GM21723 (cell line): ENCODE measurements around the gene SCAPER.
"Not testable (repeated sequence)": the region's sequence is repeated elsewhere in the genome, so short reads cannot be mapped to it uniquely, and the experiment has no call there.

Experiments used
- ATAC-seq: cut with Tn5 transposase; IDR thresholded peaks from one replicate; pipeline ENCODE4 v1.9.1; 2021; ENCODE audit warnings: mild to moderate bottlenecking, moderate library complexity; ENCODE audit not compliant: unreplicated experiment

SCAPER gene

GRCh38 chr15:76861815-76862397, 43.2 kb downstream of the SCAPER start:
- no peak for ATAC-seq

DNA sequence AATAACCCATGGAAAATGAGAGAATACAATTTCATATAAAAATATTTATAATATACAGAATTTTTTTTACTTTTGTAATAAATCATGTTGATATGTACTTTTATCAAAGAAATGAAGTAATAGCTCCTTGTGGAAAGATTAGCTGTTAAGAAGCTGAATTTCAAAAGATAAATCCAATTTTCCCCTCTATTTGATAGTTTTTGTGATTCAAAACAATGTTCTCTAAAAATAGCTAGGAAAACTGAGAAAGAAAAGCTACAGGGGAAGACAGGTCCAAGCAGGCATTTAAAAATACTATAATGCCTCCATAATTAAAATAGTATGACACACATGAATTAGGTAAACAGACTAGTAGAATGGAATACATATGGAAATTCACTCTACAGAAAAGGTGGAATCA, 44.9 kb downstream of the SCAPER start:
- no peak for ATAC-seq

GRCh38 chr15:76850367-76850766, 54.8 kb downstream of the SCAPER start:
- ATAC-seq = not testable (repeated sequence)

- no peak for ATAC-seq
Observed at GRCh38 chr15:76846782-76847181, 58.4 kb downstream of the SCAPER start.

DNA sequence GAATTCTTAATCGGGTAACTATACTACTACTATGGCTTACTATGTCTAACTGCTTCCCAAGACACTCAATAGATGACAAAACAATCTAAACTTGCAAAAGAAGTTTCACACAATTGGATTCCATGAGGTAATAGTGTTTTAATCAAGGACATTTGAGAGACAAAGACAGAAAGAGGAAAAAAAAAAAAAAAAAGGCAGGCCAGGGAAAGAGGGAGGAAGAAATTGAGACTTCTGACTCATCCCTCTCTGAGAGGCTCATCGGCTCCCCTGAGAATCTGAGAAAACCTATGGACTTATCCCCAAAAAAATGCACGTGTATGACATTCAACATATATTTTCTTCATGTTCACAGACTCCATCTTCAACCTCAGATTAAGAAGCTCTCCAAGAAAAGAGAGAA, 61.0 kb downstream of the SCAPER start:
- ATAC-seq = no peak

GRCh38 chr15:76843269-76843668, 61.9 kb downstream of the SCAPER start:
- no peak for ATAC-seq

DNA sequence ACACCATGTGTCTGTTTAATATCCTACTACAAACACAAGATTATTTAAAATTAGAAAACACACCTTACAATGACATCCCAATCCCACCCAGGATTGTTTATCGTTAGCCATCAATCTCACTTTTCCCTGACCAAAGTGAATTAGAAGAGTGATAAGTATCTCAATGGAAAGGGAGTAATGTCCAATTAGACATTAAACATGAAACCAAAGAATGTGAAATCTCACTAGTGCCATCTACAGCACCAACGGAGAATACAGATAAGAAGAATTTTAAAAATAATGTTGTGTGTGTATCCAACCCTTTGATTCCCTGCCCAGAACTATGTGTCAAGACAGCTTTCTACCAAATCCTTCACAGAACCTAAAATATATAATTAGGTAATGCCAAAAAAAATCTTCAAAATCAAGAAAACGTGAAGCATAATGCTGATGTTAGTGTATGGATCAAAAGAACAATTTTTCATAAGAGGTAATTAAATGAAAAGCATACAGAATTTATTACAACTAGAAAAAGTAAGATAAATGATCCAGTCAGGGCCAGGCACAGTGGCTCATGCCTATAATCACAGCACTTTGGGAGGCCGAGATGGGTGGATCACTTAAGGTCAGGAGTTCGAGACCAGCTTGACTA, 64.2 kb downstream of the SCAPER start:
- no peak for ATAC-seq

DNA sequence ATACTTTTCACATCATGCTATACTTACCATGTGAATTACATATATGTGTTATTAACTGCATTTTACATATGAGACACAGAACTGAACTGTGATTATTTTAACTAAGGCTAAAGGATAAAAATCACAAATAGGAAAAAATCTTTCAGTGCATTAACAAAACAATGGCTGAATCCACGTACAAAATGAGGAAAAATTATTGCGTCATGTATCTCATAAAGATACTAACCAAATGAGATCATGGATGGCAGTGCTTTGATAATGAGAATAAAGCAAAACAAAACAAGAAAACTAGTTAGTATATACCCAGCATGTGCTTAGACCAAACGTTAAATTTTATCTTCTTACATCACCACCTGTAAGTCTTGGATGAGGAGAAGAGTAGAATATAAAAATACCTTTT, 66.0 kb downstream of the SCAPER start:
- no peak for ATAC-seq

- ATAC-seq = no peak
Observed at GRCh38 chr15:76837474-76837873, 67.7 kb downstream of the SCAPER start.

GRCh38 chr15:76829939-76830338, 75.2 kb downstream of the SCAPER start:
- no peak for ATAC-seq

DNA sequence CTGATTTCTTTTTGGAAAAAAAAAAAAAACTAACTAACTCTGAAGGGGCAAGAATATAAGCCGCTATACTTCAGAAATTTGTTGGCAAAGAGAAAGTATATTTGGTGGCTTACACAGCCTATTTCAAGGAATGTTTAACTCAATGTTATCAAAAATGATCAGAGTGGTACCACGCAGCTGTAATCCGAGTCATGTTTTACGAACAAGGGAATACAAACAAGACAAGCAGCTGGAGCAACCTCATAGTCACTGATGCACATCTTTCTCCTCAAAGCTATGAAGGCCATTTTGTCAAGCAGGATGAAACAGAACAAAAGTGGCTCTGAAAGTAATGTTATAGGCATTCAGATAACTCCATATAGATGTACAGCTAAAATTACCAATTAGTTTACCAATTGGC, 81.2 kb downstream of the SCAPER start:
- ATAC-seq = no peak

DNA sequence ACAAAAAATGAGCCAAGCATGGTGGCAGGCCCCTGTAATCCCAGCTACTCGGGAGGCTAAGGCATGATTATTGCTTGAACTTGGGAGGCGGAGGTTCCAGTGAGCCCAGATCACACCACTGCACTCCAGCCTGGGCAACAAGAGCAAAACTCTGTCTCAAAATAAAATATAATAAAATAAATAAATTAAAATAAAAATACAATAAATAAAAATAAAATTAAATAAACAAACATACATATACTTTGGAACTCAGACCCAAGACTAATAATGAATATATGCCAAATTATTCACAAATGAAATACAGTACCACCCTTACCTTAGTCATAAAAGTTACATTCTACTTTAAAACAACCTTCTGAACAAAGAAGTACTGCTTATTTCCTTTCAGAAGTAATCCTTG, 81.8 kb downstream of the SCAPER start:
- ATAC-seq = no peak

DNA sequence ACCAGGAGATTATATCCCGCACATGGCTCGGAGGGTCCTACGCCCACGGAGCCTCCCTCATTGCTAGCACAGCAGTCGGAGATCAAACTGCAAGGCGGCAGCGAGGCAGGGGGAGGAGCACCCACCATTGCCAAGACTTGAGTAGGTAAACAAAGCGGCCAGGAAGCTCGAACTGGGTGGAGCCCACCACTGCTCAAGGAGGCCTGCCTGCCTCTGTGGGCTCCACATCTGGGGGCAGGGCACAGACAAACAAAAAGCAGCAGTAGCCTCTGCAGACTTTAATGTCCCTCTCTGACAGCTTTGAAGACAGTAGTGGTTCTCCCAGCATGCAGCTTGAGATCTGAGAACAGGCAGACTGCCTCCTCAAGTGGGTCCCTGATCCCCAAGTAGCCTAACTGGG, 86.2 kb downstream of the SCAPER start:
- ATAC-seq = not testable (repeated sequence)

DNA sequence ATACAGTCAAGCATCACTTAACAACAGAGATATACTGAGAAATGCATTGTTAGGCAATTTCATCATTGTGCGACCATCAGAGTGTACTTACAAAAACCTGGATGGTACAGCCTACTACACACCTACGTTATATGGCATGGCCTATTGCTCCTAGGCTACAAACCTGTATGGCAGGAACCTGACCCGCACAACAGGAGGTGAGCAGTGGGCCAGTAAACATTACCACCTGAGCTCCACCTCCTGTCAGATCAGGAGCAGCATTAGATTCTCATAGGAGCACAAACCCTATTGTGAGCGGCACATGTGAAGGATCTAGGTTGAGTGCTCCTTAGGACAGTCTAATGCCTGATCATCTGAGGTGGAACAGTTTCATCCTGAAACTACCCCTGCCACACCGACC, 89.7 kb downstream of the SCAPER start:
- no peak for ATAC-seq

DNA sequence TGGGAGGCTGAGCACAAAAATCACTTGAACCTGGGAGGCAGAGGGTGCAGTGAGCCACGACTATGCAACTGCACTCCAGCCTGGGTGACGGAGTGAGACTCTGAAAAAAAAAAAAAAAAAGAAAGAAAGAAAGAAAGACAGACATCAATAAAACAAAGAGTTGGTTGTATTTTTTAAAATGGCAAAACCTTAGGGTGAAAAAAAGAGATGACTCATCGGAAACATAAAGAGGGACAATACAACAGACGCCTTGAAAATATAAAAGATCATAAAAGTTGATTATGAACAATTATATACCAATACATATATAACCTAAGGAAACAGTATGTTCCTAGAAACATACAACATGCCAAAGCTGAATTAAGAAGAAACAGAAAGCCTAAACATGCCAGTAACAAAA, 92.8 kb downstream of the SCAPER start:
- no peak for ATAC-seq

- ATAC-seq = no peak
Observed at GRCh38 chr15:76809412-76810103, 95.6 kb downstream of the SCAPER start.

DNA sequence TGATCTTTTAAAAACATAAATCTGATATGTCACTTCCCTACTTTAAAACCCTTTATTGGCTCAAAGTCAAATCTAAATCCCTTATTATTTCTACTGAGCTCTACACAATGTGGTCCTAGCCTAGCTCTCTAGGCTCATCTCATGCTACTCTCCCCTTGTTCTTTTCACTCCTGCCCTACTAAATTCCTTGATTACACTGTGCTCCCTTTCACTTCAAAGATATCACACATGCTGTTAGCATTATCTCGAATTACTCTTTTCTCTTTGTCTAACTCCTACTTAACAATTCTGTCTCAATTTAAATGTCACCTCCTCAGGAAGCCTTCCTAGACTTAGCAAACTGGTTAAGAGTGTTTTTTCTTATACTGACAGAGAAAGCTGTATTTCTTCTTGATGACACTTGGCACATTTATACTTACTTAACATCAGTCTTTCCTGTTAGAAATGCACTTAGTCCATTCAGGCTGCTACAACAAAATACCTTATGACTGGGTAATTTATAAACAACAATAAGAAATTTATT, 102.0 kb downstream of the SCAPER start:
- no peak for ATAC-seq

GRCh38 chr15:76802411-76802810, 102.7 kb downstream of the SCAPER start:
- ATAC-seq = no peak

DNA sequence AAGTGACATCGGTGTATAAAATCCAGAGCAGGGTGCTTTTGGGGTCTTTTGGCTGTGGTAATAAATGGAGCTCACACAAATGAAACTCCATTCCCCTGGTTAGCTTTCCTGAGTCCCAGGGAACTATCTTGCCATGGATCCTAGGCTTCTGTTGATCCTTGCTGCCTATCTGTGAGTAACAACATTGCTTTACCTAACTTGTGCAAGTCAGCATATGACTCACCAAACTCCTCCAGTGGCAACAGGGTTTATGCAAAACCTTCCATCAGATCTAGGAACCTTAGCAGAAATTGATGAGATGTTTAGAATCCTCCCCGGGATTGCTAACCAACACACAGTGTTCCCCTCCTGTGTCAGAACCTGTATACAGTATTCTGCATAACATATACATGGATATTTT, 105.4 kb downstream of the SCAPER start:
- ATAC-seq = no peak

DNA sequence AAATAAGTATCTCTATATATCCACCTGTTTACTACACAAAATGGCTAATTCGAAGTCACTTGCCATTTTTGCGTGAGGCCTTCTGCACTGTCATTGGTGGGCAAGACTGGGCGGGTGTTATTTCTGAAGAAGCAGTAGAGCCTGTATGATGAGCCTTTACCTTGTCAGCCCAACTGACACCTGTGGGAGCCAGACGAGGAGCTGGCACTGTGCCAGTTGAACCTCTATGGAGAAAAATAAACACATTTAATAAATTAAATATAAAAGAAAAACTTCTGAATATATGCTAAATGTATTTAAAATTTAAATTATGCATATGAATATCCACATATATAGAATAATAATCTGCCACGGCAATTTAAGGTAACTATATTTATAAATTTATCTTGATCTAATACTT, 109.9 kb downstream of the SCAPER start:
- no peak for ATAC-seq

- ATAC-seq = no peak
Observed at GRCh38 chr15:76793162-76793561, 112.0 kb downstream of the SCAPER start.

- ATAC-seq = no peak
Observed at GRCh38 chr15:76791511-76791910, 113.6 kb downstream of the SCAPER start.
